ENCODE data around the gene ARHGAP24.
"Not testable (repeated sequence)": the region's sequence is repeated elsewhere in the genome, so short reads cannot be mapped to it uniquely, and the experiment has no call there.

Gene ARHGAP24

GRCh38 chr4:85826060-85826678 lies 351.2 kb downstream of the ARHGAP24 start:
- DNase-seq: no peak

GRCh38 chr4:85828027-85828890 lies 353.3 kb downstream of the ARHGAP24 start:
- DNase-seq: no peak

- no peak for DNase-seq
Measured at GRCh38 chr4:85829276-85830051, 354.5 kb downstream of the ARHGAP24 start.

GRCh38 chr4:85831647-85832046 lies 356.7 kb downstream of the ARHGAP24 start:
- DNase-seq: no peak

GRCh38 chr4:85833302-85833701 lies 358.4 kb downstream of the ARHGAP24 start:
- no peak for DNase-seq

- DNase-seq: no peak
Measured at GRCh38 chr4:85834934-85835333, 360.0 kb downstream of the ARHGAP24 start.

GRCh38 chr4:85836588-85837438 lies 361.9 kb downstream of the ARHGAP24 start:
- DNase-seq: no peak

GRCh38 chr4:85837439-85837733 lies 362.4 kb downstream of the ARHGAP24 start:
- DNase-seq: no peak

GRCh38 chr4:85839981-85840451 lies 365.1 kb downstream of the ARHGAP24 start:
- not testable (repeated sequence) for DNase-seq

- DNase-seq: no peak
Measured at GRCh38 chr4:85842540-85842939, 367.6 kb downstream of the ARHGAP24 start.

- not testable (repeated sequence) for DNase-seq
Measured at GRCh38 chr4:85853740-85854139, 378.8 kb downstream of the ARHGAP24 start.

- DNase-seq: no peak
Measured at GRCh38 chr4:85854546-85854945, 379.6 kb downstream of the ARHGAP24 start.

GRCh38 chr4:85860066-85860740 lies 385.3 kb downstream of the ARHGAP24 start:
- no peak for DNase-seq

- no peak for DNase-seq
Measured at GRCh38 chr4:85861064-85861765, 386.3 kb downstream of the ARHGAP24 start.

- no peak for DNase-seq
Measured at GRCh38 chr4:85862896-85863295, 387.9 kb downstream of the ARHGAP24 start.

- DNase-seq: no peak
Measured at GRCh38 chr4:85864259-85865205, 389.6 kb downstream of the ARHGAP24 start.

- DNase-seq: no peak
Measured at GRCh38 chr4:85865256-85865655, 390.3 kb downstream of the ARHGAP24 start.

GRCh38 chr4:85866508-85866907 lies 391.6 kb downstream of the ARHGAP24 start:
- no peak for DNase-seq

- DNase-seq: no peak
Measured at GRCh38 chr4:85867271-85867670, 392.3 kb downstream of the ARHGAP24 start.

- no peak for DNase-seq
Measured at GRCh38 chr4:85869181-85869580, 394.2 kb downstream of the ARHGAP24 start.
